ENCODE data around the gene MYL5. TPM values are rescaled to one million over a fixed set of nuclear protein-coding genes. Genes with fewer than 3 reads are reported as not detected.

The MYL5 gene
- total RNA-seq, 1 donor from 2014 or later = 17.5 TPM

DNA sequence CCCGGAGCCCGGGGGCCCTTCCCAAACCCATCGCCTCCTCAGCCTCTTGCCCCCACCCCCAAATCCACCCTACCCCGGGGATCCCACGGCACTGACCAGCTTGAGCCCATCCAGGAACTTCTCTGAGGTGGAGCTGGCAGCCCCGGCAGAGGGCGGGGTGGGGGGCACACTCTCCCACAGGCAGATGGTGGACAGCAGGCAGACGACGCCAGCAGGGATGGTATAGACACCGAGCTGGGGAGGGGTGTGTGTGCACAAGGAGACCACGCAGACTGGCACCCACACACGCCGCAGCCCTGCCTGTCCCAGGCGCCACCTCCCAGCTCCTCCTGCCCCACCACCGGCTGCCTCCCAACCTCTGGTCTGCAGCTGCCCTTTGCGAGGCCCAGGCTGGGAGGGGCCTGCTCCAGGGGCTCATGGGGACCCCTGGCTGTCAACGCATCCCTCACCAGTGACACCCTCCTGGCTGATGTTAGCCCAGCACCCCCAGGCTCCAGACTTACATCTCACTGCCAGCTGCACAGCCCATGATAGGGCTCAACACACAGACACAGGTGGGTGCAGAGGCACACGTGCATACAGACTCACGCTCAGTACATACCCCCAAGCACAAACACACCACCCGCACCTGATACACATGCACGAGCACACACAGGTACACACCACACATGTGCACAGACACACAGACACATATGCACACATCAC is 10.4 kb downstream of the MYL5 start:
- no peak overlapping the region for H3K27ac ChIP-seq (ENCODE audit: low read depth, low read length)
- Mint-ChIP-seq H3K4me3 (ENCODE audit: unreplicated experiment) (peak overlapping the region; percentile 47), H3K27ac (ENCODE audit: unreplicated experiment) (peak overlapping the region; percentile 35), H3K36me3 (ENCODE audit: low read depth, unreplicated experiment) (peaks cover 4% of the 10 kb centered on the region), H3K4me1 (ENCODE audit: low read depth, unreplicated experiment) (peaks cover 19% of the 10 kb centered on the region), H3K27me3 (ENCODE audit: low read depth, unreplicated experiment) (peaks cover 3% of the 10 kb centered on the region), H3K9me3 (ENCODE audit: unreplicated experiment) (no peaks in the 10 kb centered on the region)
- no peak overlapping the region for H3K4me3 ChIP-seq (ENCODE audit: insufficient read depth, low read depth, low read length)
- no peak for TF ChIP-seq EZH2 (IDR thresholded peaks at IDR 0.05; ENCODE audit: insufficient read depth, low read length)
- TF ChIP-seq, protein P1, sequence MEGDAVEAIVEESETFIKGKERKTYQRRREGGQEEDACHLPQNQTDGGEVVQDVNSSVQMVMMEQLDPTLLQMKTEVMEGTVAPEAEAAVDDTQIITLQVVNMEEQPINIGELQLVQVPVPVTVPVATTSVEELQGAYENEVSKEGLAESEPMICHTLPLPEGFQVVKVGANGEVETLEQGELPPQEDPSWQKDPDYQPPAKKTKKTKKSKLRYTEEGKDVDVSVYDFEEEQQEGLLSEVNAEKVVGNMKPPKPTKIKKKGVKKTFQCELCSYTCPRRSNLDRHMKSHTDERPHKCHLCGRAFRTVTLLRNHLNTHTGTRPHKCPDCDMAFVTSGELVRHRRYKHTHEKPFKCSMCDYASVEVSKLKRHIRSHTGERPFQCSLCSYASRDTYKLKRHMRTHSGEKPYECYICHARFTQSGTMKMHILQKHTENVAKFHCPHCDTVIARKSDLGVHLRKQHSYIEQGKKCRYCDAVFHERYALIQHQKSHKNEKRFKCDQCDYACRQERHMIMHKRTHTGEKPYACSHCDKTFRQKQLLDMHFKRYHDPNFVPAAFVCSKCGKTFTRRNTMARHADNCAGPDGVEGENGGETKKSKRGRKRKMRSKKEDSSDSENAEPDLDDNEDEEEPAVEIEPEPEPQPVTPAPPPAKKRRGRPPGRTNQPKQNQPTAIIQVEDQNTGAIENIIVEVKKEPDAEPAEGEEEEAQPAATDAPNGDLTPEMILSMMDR (IDR thresholded peaks at IDR 0.05; ENCODE audit: insufficient read depth, low read depth, low read length) = no peak
- no peaks in the 10 kb centered on the region for H3K79me2 ChIP-seq (ENCODE audit: insufficient read depth, low read length)
- no peaks in the 10 kb centered on the region for H3K27me3 ChIP-seq (ENCODE audit: insufficient read depth, low read length)
- no peak overlapping the region for H3K9ac ChIP-seq (ENCODE audit: low read length)
- H3K36me3 ChIP-seq (ENCODE audit: insufficient read depth, low read length) = no peaks in the 10 kb centered on the region
- H3K4me2 ChIP-seq (ENCODE audit: low read length) = no peak overlapping the region
- DNase-seq (ENCODE audit: low read depth) (no peak), FAIRE-seq (no peak)
- H2AFZ ChIP-seq (ENCODE audit: low read depth, low read length) = no peak overlapping the region
- H4K20me1 ChIP-seq (ENCODE audit: insufficient read depth, low read length) = no peaks in the 10 kb centered on the region
- H3K4me1 ChIP-seq (ENCODE audit: insufficient read depth, low read length) = peaks cover 31% of the 10 kb centered on the region
- H3K9me3 ChIP-seq (ENCODE audit: insufficient read depth, low read depth, low read length) = no peaks in the 10 kb centered on the region

DNA sequence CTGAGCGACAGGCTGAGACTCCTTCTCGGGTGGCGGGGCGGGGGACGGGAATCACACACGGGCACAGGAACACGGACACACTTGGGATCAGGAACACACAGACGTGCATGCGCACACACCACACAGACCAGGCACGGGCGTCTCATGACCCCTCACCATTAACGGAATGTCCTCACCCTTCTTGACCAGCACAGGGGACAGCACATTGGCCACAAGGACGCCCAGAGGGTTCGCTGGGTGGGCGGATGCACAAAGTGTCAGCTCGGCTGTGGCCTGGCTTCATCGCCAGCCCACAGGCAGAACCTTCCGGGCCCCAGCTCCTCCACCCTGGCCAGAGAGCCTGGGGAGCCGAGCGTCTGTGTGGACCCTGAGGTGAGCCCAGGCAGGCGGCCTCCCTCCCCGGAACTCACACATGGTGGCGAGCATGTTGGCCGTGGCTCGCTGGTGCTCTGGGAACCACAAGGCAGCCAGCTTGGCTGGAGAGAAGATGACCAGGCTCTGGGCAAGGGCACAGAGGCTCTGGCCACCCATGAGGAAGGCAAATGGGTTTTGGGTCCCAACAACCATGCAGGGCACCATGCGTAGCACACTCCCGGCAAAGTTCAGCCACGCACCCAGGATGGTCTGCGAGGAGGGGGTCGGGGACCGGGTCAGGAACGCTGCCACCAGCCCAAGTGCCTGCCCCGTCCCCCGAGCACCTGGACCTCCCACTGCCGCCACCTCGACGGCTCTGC is 11.5 kb downstream of the MYL5 start:
- Histone ChIP-seq H3K9ac (ENCODE audit: low read length) (no peak overlapping the region), H4K20me1 (ENCODE audit: insufficient read depth, low read length) (no peaks in the 10 kb centered on the region), H3K4me1 (ENCODE audit: insufficient read depth, low read length) (peaks cover 29% of the 10 kb centered on the region), H3K36me3 (ENCODE audit: insufficient read depth, low read length) (no peaks in the 10 kb centered on the region), H3K27ac (ENCODE audit: low read depth, low read length) (no peak overlapping the region), H3K4me2 (ENCODE audit: low read length) (no peak overlapping the region), H2AFZ (ENCODE audit: low read depth, low read length) (no peak overlapping the region), H3K79me2 (ENCODE audit: insufficient read depth, low read length) (no peaks in the 10 kb centered on the region), H3K27me3 (ENCODE audit: insufficient read depth, low read length) (no peaks in the 10 kb centered on the region), H3K9me3 (ENCODE audit: insufficient read depth, low read depth, low read length) (no peaks in the 10 kb centered on the region), H3K4me3 (ENCODE audit: insufficient read depth, low read depth, low read length) (no peak overlapping the region)
- H3K4me3 Mint-ChIP-seq (ENCODE audit: unreplicated experiment) = no peak overlapping the region
- DNase-seq (ENCODE audit: low read depth) = no peak
- H3K27ac Mint-ChIP-seq (ENCODE audit: unreplicated experiment) = peak overlapping the region; percentile 47
- no peak for FAIRE-seq
- no peaks in the 10 kb centered on the region for H3K9me3 Mint-ChIP-seq (ENCODE audit: unreplicated experiment)
- H3K36me3 Mint-ChIP-seq (ENCODE audit: low read depth, unreplicated experiment) = peaks cover 4% of the 10 kb centered on the region
- TF ChIP-seq, protein P1 (IDR thresholded peaks at IDR 0.05; ENCODE audit: insufficient read depth, low read depth, low read length) = no peak
- TF ChIP-seq EZH2 (IDR thresholded peaks at IDR 0.05; ENCODE audit: insufficient read depth, low read length) = no peak
- peaks cover 16% of the 10 kb centered on the region for H3K4me1 Mint-ChIP-seq (ENCODE audit: low read depth, unreplicated experiment)
- H3K27me3 Mint-ChIP-seq (ENCODE audit: low read depth, unreplicated experiment) = peaks cover 3% of the 10 kb centered on the region
